SK-N-SH (cell line): ENCODE results near the gene KIF5C. TPM values are rescaled to one million over a fixed set of nuclear protein-coding genes. Genes with fewer than 3 reads are reported as not detected.

Source experiments
- CTCF ChIA-PET: fragments of 300-600, 350-600 bp; formaldehyde crosslinking; extraction: SDS; loops from one replicate; lab custom pipeline; 2021; lab: Yijun Ruan, JAX
- POLR2A ChIA-PET: fragments of 350-600 bp; sonication (Branson Sonifier 250); formaldehyde crosslinking; extraction: SDS; loops from one replicate; lab custom pipeline; 2020; ENCODE audit warnings: antibody characterized with exemption, inconsistent platforms; lab: Yijun Ruan, JAX
- DNase-seq: peaks from one replicate; pipeline ENCODE4 v3.0.0; 2012
- H2AFZ ChIP-seq: fragments of 200-600 bp; sonication (generic); 2 replicates; pipeline ENCODE4 v1.8.1; 2016; ENCODE audit warnings: antibody characterized with exemption, mild to moderate bottlenecking, low read depth
- H3F3A ChIP-seq: fragments of 200-600 bp; sonication (generic); replicated peaks from 2 replicates; pipeline ENCODE3; 2016; ENCODE audit warnings: antibody characterized with exemption, mild to moderate bottlenecking; ENCODE audit not compliant: insufficient read depth
- H3K27ac ChIP-seq, 2 experiments: fragments of 200-500 bp in 1 of 2; fragments of 200-600 bp in 1 of 2; sonication (Bioruptor generic) in 1 of 2; sonication (generic), shearing (Covaris generic) in 1 of 2; 2 replicates each; pipeline versions ENCODE4 v1.5.1 to v1.6.1; 2014 to 2016; ENCODE audit warnings: low read depth in 2 of 2, inconsistent platforms in 1 of 2, low read length in 1 of 2, mild to moderate bottlenecking in 1 of 2, mixed read lengths in 1 of 2
- H3K27me3 ChIP-seq: fragments of 200-600 bp; sonication (generic), shearing (Covaris generic); 2 replicates; pipeline ENCODE4 v1.6.1; 2016; ENCODE audit warnings: mixed run types; ENCODE audit not compliant: insufficient read depth
- H3K36me3 ChIP-seq, 2 experiments: fragments of 200-500 bp in 1 of 2; fragments of 200-600 bp in 1 of 2; sonication (Bioruptor generic) in 1 of 2; sonication (generic) in 1 of 2; replicated peaks in 1 of 2; 2 replicates each; pipeline versions ENCODE3 to v1.5.1; 2014 to 2016; ENCODE audit warnings: low read length in 1 of 2, mild to moderate bottlenecking in 1 of 2; ENCODE audit not compliant: insufficient read depth in 2 of 2, control insufficient read depth in 1 of 2
- H3K4me1 ChIP-seq, 2 experiments: fragments of 200-500 bp in 1 of 2; fragments of 200-600 bp in 1 of 2; sonication (Bioruptor generic) in 1 of 2; sonication (generic), shearing (Covaris generic) in 1 of 2; 2 replicates each; pipeline versions ENCODE4 v1.5.1 to v1.6.1; 2014 to 2016; ENCODE audit warnings: low read depth in 1 of 2, low read length in 1 of 2, mixed run types in 1 of 2; ENCODE audit not compliant: insufficient read depth in 2 of 2, control insufficient read depth in 1 of 2
- H3K4me2 ChIP-seq: fragments of 200-600 bp; sonication (generic), shearing (Covaris generic); 2 replicates; pipeline ENCODE4 v1.6.1; 2017; ENCODE audit warnings: mixed run types
- H3K4me3 ChIP-seq, 2 experiments: fragments of 200-500 bp in 1 of 2; fragments of 200-600 bp in 1 of 2; sonication (Bioruptor generic) in 1 of 2; sonication (generic), shearing (Covaris generic) in 1 of 2; 2 replicates each; pipeline versions ENCODE4 v1.5.1 to v1.8.1; 2014 to 2016; ENCODE audit warnings: low read depth in 2 of 2, inconsistent platforms in 1 of 2, low read length in 1 of 2, mild to moderate bottlenecking in 1 of 2, mixed read lengths in 1 of 2, moderate library complexity in 1 of 2
- H3K79me2 ChIP-seq: fragments of 200-600 bp; sonication (generic); 2 replicates; pipeline ENCODE4 v1.8.1; 2017; ENCODE audit warnings: mild to moderate bottlenecking; ENCODE audit not compliant: insufficient read depth
- H3K9ac ChIP-seq: fragments of 200-600 bp; sonication (generic); 2 replicates; pipeline ENCODE4 v1.6.1; 2017; ENCODE audit warnings: mixed run types
- H3K9me2 ChIP-seq: fragments of 200-600 bp; sonication (generic); 2 replicates; pipeline ENCODE4 v1.6.1; 2017; ENCODE audit warnings: mixed run types
- H3K9me3 ChIP-seq: fragments of 200-600 bp; sonication (generic); 2 replicates; pipeline ENCODE4 v1.6.1; 2017; ENCODE audit warnings: mixed run types, mild to moderate bottlenecking, moderate library complexity
- H4K20me1 ChIP-seq: fragments of 200-600 bp; sonication (generic); 2 replicates; pipeline ENCODE4 v1.6.1; 2017; ENCODE audit warnings: mild to moderate bottlenecking, mixed run types; ENCODE audit not compliant: insufficient read depth
- CHD2 ChIP-seq: fragments of 150-350 bp; IDR thresholded peaks from 2 replicates; pipeline ENCODE4 v1.6.1; 2018; ENCODE audit warnings: low read length; ENCODE audit not compliant: partially characterized antibody
- CTCF ChIP-seq: fragments of 200-600 bp; sonication (generic); IDR thresholded peaks from 2 replicates; pipeline ENCODE4 v1.6.1; 2017; ENCODE audit warnings: antibody characterized with exemption, mild to moderate bottlenecking, moderate library complexity
- EZH2phosphoT487 ChIP-seq: fragments of 200-600 bp; sonication (generic); IDR thresholded peaks from 2 replicates; pipeline ENCODE4 v1.6.1; 2017; ENCODE audit warnings: low read depth, mixed run types, mild to moderate bottlenecking, antibody characterized with exemption, moderate library complexity, borderline replicate concordance
- FOSL2 ChIP-seq: IDR thresholded peaks from 2 replicates; pipeline ENCODE4 v1.4.0; 2012; ENCODE audit warnings: low read depth, mild to moderate bottlenecking, moderate library complexity, borderline replicate concordance
- GATA2 ChIP-seq: sonication (generic); formaldehyde crosslinking; IDR thresholded peaks from 2 replicates; pipeline ENCODE4 v1.5.0; 2020; ENCODE audit warnings: mild to moderate bottlenecking, missing genetic modification reagents
- MAX ChIP-seq: IDR thresholded peaks from 2 replicates; pipeline ENCODE4 v1.4.0; 2012; ENCODE audit warnings: low read depth
- MEF2A ChIP-seq: IDR thresholded peaks from 2 replicates; pipeline ENCODE4 v1.4.0; 2012; ENCODE audit warnings: low read depth, borderline replicate concordance
- MXI1 ChIP-seq: IDR thresholded peaks from 2 replicates; pipeline ENCODE4 v1.6.1; 2012; ENCODE audit warnings: mild to moderate bottlenecking, low read depth, low read length, improper control_type of control experiment
- NFIC ChIP-seq: IDR thresholded peaks from 2 replicates; pipeline ENCODE4 v1.4.0; 2012; ENCODE audit warnings: borderline replicate concordance
- POLR2AphosphoS5 ChIP-seq: IDR thresholded peaks from 2 replicates; pipeline ENCODE4 v1.6.1; 2012; ENCODE audit warnings: low read depth, low read length
- RAD21 ChIP-seq: IDR thresholded peaks from 2 replicates; pipeline ENCODE4 v1.6.1; 2012; ENCODE audit warnings: mild to moderate bottlenecking, low read length
- RFX5 ChIP-seq: IDR thresholded peaks from 2 replicates; pipeline ENCODE4 v1.6.1; 2012; ENCODE audit warnings: mild to moderate bottlenecking, improper control_type of control experiment, low read length
- SIN3A ChIP-seq: IDR thresholded peaks from 2 replicates; pipeline ENCODE4 v1.6.1; 2012; ENCODE audit warnings: low read depth, mild to moderate bottlenecking, low read length, moderate library complexity, borderline replicate concordance
- SMC3 ChIP-seq: IDR thresholded peaks from 2 replicates; pipeline ENCODE4 v1.6.1; 2012; ENCODE audit warnings: low read depth, low read length, improper control_type of control experiment
- TAF1 ChIP-seq: IDR thresholded peaks from 2 replicates; pipeline ENCODE4 v1.6.1; 2012; ENCODE audit warnings: low read depth, mild to moderate bottlenecking, low read length, moderate library complexity, borderline replicate concordance
- USF2 ChIP-seq: fragments of 150-350 bp; IDR thresholded peaks from 2 replicates; pipeline ENCODE4 v1.6.1; 2017; ENCODE audit warnings: antibody characterized with exemption, low read length, low read depth, borderline replicate concordance
- YY1 ChIP-seq: IDR thresholded peaks from 2 replicates; pipeline ENCODE4 v1.4.0; 2012; ENCODE audit warnings: low read depth, mild to moderate bottlenecking
- ZBTB33 ChIP-seq: IDR thresholded peaks from 2 replicates; pipeline ENCODE4 v1.4.0; 2012; ENCODE audit warnings: low read depth, borderline replicate concordance
- WGBS: methylation state at CpG from one replicate; pipeline ENCODE4 v1.1.6; 2017; ENCODE audit warnings: low lambda C conversion rate; 5-methylcytosine and 5-hydroxymethylcytosine counted together
- polyA plus RNA-seq, 3 experiments: library from polyadenylated mRNA; depleted of rRNA; stranded (reverse); fragments of >200 nt; gene quantifications; 2 replicates each; pipeline ENCODE4 v1.2.3, GENCODE V29; 2012

Gene KIF5C
- polyA plus RNA-seq, 1 of the 3 experiments (the other 2 are of a cell fraction), result 3.9 TPM

- H3K4me1 ChIP-seq, result peaks cover 0 to 11% of the 10 kb centered on the region in 2 experiments; a peak in 1 of 4 replicates
- no peaks in the 10 kb centered on the region for H3K27me3 ChIP-seq
- no peak overlapping the region for H3K4me2 ChIP-seq
- H2AFZ ChIP-seq, result no peak overlapping the region
- H3K9me3 ChIP-seq, result no peaks in the 10 kb centered on the region
- H3K9ac ChIP-seq, result no peak overlapping the region
- H4K20me1 ChIP-seq, result no peaks in the 10 kb centered on the region
- H3K79me2 ChIP-seq, result no peaks in the 10 kb centered on the region
- no peaks in the 10 kb centered on the region for H3F3A ChIP-seq
- H3K36me3 ChIP-seq, result no peaks in the 10 kb centered on the region
- POLR2A ChIA-PET, result interaction anchor here (0.6 kb wide), 1 partner anchor 11 kb away, joined by 3 read pairs; no protein-coding TSS in a partner anchor
- H3K9me2 ChIP-seq, result no peaks in the 10 kb centered on the region
- H3K4me3 ChIP-seq, result no peak overlapping the region
- TF ChIP-seq SMC3 (no peak), RAD21 (no peak), GATA2 (CRISPR knock-in tag) (no peak), POLR2AphosphoS5 (no peak), USF2 (no peak), MEF2A (no peak), ZBTB33 (no peak), YY1 (no peak), RFX5 (no peak), FOSL2 (no peak), CTCF (no peak), MXI1 (no peak), SIN3A (no peak), CHD2 (no peak), TAF1 (no peak), MAX (no peak), NFIC (no peak), EZH2phosphoT487 (no peak)
- DNase-seq, result no peak
- CTCF ChIA-PET, result interaction anchor here (1.6 kb wide), 1 partner anchor 11 kb away, joined by 4 read pairs; no protein-coding TSS in a partner anchor
- 75% methylated on average over 6 of the region's 6 CpGs for WGBS
- H3K27ac ChIP-seq, result no peak overlapping the region
Observed at GRCh38 chr2:148903294-148903693, 28.3 kb downstream of the KIF5C start.
